Subcutaneous abdominal adipose tissue (tissue), 5 donors: Measurements from ENCODE around the gene ITPA.

Experiments used
- H3K27ac ChIP-seq: one replicate; pipeline ENCODE4 v1.7.0; 2013; ENCODE audit warnings: low read depth, mild to moderate bottlenecking, inconsistent platforms, low read length, moderate library complexity
- H3K27me3 ChIP-seq, 5 donors: one replicate each; pipeline ENCODE4 v1.7.0; 2013; ENCODE audit warnings: low read length in 5 of 5, inconsistent platforms in 1 of 5; ENCODE audit not compliant: control insufficient read depth in 5 of 5, insufficient read depth in 4 of 5
- H3K36me3 ChIP-seq, 5 donors: one replicate each; pipeline ENCODE4 v1.7.0; 2013; ENCODE audit warnings: low read length in 5 of 5; ENCODE audit not compliant: control insufficient read depth in 5 of 5, insufficient read depth in 5 of 5
- H3K4me1 ChIP-seq, 5 donors: one replicate each; pipeline ENCODE4 v1.7.0; 2013; ENCODE audit warnings: low read length in 5 of 5, mild to moderate bottlenecking in 3 of 5, moderate library complexity in 1 of 5; ENCODE audit not compliant: control insufficient read depth in 5 of 5, insufficient read depth in 5 of 5
- H3K4me3 ChIP-seq, 5 donors: one replicate each; pipeline ENCODE4 v1.7.0; 2013; ENCODE audit warnings: low read length in 5 of 5, low read depth in 1 of 5
- H3K9ac ChIP-seq, 5 donors: one replicate each; pipeline ENCODE4 v1.7.0; 2013; ENCODE audit warnings: low read length in 5 of 5, mild to moderate bottlenecking in 4 of 5, moderate library complexity in 3 of 5
- H3K9me3 ChIP-seq, 5 donors: one replicate each; pipeline ENCODE4 v1.7.0; 2013; ENCODE audit warnings: low read length in 5 of 5; ENCODE audit not compliant: control insufficient read depth in 5 of 5
- donor health status: healthy.
- donor health status: healthy.
- donor health status: healthy.
- donor health status: healthy.
- donor health status: healthy.

The ITPA gene

DNA sequence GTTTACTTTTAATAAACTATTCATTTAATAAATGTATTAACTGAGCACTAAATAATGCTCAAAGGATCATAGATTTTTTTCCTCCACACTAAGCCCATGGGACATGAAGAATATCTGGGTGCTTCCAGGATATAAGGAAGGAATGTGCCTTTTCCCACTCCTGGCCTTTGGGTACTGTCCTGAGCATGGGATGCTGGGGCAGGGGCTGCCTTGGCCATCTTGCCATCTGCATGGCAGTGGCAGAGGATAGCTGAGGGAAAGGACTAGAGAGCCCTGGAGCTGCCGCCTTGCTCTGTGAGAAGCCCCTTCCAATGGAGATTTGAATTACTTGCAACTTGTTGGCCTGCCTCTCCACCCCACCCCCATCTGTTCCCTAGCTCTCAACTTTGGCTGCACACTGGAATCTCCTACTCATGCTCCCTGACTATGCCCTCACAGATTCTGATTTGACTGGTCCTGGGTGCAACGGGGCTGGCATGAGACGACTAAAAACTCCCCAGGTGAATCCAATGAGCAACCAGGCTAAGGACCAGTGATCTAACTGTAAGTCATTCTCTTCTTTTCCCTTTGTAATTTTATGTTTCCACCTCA, 20.4 kb upstream of the ITPA start:
- H3K27me3 ChIP-seq: no peaks in the 10 kb centered on the region
- H3K9ac ChIP-seq: no peak overlapping the region
- H3K36me3 ChIP-seq: peaks cover 0 to 51% (median 46%) of the 10 kb centered on the region in 5 donors
- no peak overlapping the region for H3K4me3 ChIP-seq
- H3K4me1 ChIP-seq: no peaks in the 10 kb centered on the region
- no peaks in the 10 kb centered on the region for H3K9me3 ChIP-seq
- H3K27ac ChIP-seq: no peak overlapping the region

DNA sequence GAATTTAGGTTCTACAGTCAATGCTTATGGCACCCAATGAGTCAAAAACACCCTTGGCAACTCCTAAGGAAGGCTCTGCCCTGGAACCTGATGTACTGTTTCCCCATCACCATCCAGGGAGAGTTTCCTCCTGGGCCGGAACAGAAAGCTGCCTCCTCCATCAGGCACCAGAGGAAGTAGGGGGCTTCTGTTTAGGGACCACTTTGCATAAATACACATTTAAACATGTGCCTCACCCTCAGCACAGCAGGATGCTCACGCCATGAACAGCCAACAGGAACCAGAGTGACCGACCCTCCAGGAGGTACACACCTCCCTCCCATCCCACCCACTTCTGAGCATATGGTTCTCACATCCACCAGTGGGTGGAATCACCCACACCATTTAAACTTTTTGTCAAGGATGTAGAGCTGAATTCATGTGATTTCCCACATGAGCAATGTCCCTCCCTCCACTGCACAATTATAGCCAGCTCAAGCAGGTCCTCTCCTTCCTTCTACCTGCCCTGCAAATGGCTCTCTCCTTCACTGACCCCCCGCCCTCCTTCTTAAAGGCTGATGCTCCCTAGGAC, 19.7 kb upstream of the ITPA start:
- H3K4me1 ChIP-seq: no peaks in the 10 kb centered on the region
- H3K36me3 ChIP-seq: peaks cover 0 to 59% (median 53%) of the 10 kb centered on the region in 5 donors
- no peak overlapping the region for H3K4me3 ChIP-seq
- H3K27me3 ChIP-seq: no peaks in the 10 kb centered on the region
- H3K9ac ChIP-seq: no peak overlapping the region
- no peaks in the 10 kb centered on the region for H3K9me3 ChIP-seq
- no peak overlapping the region for H3K27ac ChIP-seq

DNA sequence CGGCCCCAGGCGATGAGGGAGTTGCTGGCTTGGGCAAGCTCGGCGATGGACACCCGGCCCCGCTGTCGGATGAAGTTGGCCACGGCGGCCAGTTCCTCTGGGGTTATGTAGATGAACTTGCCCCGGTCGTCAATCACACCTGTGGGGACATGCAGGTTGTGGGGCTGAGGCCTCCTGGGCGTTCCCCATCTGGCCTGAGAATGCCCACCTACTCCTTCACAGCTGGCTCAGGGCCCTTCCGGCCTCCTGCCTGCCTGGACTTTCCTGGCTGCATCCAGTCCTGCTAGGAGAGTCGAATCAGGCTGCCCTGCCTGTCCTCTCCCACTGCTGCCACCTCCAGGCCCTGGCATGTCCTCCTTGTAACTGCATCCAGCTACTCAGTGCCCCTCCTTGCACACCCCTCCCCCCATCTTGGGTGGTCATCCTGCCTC, 18.6 kb upstream of the ITPA start:
- Histone ChIP-seq H3K4me3 (no peak overlapping the region), H3K4me1 (no peaks in the 10 kb centered on the region), H3K36me3 (peaks cover 0 to 69% (median 62%) of the 10 kb centered on the region in 5 donors), H3K27me3 (no peaks in the 10 kb centered on the region), H3K27ac (no peak overlapping the region), H3K9me3 (no peaks in the 10 kb centered on the region), H3K9ac (no peak overlapping the region)

DNA sequence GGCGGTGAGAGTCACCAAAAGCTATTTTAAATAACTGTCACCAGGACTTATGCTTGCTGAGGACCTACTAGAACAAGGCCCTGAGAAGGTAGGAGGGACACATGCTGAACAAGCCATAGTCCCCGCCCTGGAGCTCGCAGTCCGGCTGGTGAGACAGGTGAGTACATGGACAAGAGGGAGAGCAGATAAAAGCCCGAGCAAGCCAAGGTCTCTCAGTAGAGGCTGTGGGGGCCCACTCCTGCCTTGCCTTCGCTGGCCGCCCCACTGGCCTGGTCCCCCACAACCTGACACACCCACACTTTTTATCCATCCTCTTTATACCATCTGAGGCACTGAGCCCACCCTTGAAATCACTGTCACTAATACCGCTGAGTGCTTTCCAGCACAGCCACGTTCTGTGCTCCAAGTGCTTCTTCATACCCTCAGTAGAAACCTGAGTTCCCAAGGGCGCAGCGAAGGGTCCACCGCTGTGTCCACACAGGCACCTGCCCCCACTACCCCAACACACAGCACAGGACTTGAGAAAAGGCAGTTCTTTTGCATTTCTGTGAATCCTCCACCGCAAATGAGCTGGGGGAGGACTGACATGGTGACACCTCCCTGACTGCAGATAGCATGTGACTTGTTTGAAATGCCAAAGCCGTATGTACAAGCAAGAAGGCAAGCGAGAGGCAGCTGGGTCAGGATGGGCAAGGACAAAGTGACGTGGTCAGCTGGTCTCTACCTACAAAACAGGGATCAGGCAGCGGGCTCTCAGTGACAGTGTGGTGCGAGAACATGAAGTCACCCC, 16.9 kb upstream of the ITPA start:
- Histone ChIP-seq H3K36me3 (peaks cover 0 to 77% (median 67%) of the 10 kb centered on the region in 5 donors), H3K27me3 (no peaks in the 10 kb centered on the region), H3K9ac (no peak overlapping the region), H3K4me3 (no peak overlapping the region), H3K9me3 (no peaks in the 10 kb centered on the region), H3K27ac (no peak overlapping the region), H3K4me1 (no peaks in the 10 kb centered on the region)

DNA sequence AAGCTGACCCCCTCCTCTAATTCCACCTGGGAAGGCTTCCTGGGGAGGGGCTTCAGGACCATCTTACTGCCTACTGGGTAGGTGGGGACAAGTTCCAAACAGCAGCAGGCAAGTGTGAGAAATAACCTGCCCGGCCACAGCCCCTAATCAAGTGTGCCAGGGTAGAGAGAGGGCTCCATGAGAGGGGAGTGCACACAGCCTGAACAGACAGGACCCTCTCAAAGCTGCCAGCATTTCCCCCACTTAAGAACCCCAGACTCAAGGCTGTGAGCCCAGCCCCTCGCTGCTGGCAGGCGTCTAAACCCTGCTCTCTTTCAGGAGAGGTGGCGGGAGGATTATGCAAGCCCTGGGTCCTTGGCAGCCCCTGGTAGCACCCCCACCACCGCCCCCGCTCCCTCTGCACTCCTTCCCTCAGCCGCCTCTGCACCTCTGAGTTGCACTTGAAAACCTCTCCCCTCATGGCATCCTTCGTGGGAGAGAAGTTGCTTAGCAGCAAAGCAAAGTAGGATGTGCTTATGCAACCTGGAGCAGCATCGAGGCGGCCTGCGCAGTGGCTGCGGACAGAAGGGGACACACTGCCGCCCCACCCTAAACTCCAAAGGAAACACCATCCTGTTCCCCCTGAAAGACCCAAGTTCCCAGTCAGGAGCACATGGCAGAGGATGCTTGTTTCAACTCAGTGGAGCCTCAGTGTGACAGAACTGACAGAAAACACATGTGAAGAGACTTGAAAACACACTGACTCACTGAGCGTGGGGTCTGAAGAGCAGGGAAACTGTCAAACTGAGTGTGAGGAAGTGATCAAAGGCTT, 15.3 kb upstream of the ITPA start:
- Histone ChIP-seq H3K36me3 (peaks cover 0 to 81% (median 72%) of the 10 kb centered on the region in 5 donors), H3K4me3 (no peak overlapping the region), H3K4me1 (no peaks in the 10 kb centered on the region), H3K27me3 (no peaks in the 10 kb centered on the region), H3K9me3 (no peaks in the 10 kb centered on the region), H3K9ac (no peak overlapping the region), H3K27ac (no peak overlapping the region)

DNA sequence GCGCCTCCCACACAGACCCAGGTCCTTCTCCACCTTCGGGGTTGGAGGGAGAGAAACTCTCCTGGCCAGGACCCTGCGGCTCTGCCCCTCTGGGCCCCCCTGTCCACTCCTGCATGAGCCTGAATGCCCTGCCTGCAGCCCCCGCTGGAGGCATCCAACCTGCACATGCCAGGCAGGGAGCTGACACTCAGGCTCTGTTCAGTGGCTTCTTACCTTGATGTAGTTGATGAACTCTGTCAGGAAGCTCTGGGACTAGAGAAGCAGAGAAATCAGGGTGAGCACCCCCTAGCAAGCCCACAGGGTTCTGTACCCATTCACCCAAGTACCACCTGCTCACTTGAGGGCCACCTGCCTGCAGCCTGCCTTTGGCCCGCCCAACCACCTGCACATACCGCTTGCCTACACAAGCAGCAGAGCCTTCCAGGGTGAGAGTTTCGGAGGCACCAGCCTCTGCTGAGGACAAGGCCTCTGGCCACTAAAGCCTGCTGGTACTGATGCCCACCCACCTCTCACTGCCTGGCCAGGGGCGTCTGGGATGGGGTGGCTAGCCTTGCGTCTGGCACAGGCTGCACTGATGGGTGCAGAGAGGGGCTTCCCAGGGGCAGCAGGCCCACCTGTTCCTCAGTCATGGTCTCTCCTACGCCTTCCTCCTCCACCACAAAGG, 14.5 kb upstream of the ITPA start:
- Histone ChIP-seq H3K4me1 (no peaks in the 10 kb centered on the region), H3K4me3 (no peak overlapping the region), H3K27ac (no peak overlapping the region), H3K9ac (no peak overlapping the region), H3K36me3 (peaks cover 0 to 81% (median 73%) of the 10 kb centered on the region in 5 donors), H3K9me3 (no peaks in the 10 kb centered on the region), H3K27me3 (no peaks in the 10 kb centered on the region)

DNA sequence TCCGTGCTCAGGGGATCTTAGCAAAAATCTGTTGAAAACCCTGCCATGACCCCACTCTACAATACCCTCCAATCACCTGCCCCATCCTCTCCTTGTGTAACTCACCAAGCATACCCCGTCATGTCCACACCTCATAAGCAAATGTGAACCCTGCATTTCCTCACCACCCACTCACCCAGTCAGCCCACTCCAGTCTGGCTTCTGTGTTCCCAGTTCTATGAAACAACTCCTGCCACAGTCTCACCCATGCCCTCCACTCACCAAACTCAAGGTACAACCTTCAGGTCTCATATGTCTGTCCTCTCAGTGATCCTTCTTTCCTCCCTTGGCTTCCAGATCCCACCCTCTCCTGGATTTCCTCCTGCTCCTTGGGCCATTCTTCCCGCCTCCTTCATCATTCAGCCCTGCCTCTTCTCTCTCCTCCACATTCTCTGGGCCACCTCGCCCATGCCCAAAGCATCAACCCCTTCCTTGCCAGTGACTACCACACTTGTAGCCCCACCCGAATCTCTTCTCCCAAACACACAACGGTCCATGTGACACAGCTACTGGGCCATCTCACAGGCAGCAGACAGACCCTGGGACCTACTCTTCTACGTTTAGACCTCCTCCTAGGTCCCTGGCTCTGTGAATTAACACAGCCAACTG, 13.6 kb upstream of the ITPA start:
- Histone ChIP-seq H3K27me3 (no peaks in the 10 kb centered on the region), H3K9ac (no peak overlapping the region), H3K4me3 (no peak overlapping the region), H3K9me3 (no peaks in the 10 kb centered on the region), H3K4me1 (no peaks in the 10 kb centered on the region), H3K27ac (no peak overlapping the region), H3K36me3 (peaks cover 0 to 81% (median 72%) of the 10 kb centered on the region in 5 donors)

DNA sequence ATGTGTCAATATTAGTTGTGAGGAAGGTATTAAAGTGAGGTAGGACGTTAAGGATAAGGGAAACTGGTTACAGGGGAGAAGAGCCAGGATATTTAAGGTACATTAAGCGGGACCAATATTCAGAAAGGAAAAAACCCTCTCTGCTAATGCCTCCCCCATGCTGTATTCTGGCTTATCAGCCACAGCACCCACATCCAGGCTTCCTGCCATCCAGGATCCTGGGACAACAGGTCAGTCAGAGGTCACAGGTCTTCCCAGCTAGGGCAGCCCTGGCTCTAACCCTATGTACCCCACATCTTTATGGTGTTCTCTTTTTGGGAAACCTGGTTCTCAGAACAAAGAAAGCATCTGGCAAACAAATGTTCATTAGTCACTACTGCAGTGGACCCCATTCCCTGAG, 10.1 kb upstream of the ITPA start:
- H3K36me3 ChIP-seq: peaks cover 0 to 51% (median 40%) of the 10 kb centered on the region in 5 donors

DNA sequence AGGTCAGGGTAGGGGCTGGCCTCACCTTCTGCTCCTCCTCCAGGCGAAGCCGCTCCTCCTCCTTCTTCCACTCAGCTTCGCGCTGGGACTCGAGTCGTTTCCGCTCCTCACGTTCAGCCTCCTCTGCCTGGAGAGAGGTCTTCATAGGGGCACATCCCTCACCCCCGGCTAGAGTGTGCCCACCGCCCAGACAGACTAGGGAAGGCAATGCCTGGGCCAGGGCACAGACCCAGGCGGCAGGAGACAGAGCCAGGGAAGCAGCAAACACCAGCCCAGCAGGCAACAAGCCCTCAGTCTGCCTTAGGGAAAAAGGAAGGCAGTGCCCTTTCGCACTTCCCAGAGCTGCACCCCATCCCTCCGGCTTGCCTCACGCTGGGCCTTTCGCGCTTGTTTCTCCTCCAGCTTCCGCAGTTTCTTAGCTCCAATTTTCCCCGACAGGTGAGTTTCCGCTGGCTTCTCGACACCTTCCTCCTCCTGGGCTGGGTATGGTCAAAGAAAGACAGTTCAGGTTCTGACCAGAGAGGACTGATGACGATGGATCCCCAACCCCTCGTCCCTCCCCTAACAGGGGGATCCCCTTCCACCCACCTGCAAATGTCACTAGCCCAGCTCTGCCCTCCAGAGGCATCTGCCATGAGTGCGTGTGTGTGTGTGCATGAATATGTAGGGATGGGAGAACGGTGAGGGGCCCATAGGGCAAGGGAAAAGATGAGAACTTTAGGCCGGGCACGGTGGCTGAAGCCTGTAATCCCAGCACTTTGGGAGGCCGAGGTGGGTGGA, 9.1 kb upstream of the ITPA start:
- H3K36me3 ChIP-seq: peaks cover 0 to 41% (median 30%) of the 10 kb centered on the region in 5 donors
- no peaks in the 10 kb centered on the region for H3K9me3 ChIP-seq
- H3K27me3 ChIP-seq: no peaks in the 10 kb centered on the region
- no peak overlapping the region for H3K9ac ChIP-seq
- no peak overlapping the region for H3K4me3 ChIP-seq
- H3K4me1 ChIP-seq: peaks cover 0 to 20% (median 18%) of the 10 kb centered on the region in 5 donors
- H3K27ac ChIP-seq: no peak overlapping the region

More for the DNA sequence above, 10.1 kb upstream of the ITPA start:
- H3K9me3 ChIP-seq: no peaks in the 10 kb centered on the region
- H3K4me3 ChIP-seq: no peak overlapping the region
- no peak overlapping the region for H3K27ac ChIP-seq
- no peak overlapping the region for H3K9ac ChIP-seq
- H3K27me3 ChIP-seq: no peaks in the 10 kb centered on the region
- H3K4me1 ChIP-seq: peaks cover 0 to 18% (median 17%) of the 10 kb centered on the region in 5 donors
